GM10266 (cell line): ENCODE data around the gene GTF2A2.

Experiments
- DNase-seq: peaks from one replicate; pipeline ENCODE4 v3.0.0; 2012; ENCODE audit errors: extremely low spot score
- CTCF ChIP-seq: IDR thresholded peaks from 2 replicates; pipeline ENCODE4 v1.5.1; 2012; ENCODE audit warnings: mild to moderate bottlenecking, low read depth; ENCODE audit not compliant: control insufficient read depth, insufficient read depth; ENCODE audit errors: missing control alignments

GTF2A2 gene

DNA sequence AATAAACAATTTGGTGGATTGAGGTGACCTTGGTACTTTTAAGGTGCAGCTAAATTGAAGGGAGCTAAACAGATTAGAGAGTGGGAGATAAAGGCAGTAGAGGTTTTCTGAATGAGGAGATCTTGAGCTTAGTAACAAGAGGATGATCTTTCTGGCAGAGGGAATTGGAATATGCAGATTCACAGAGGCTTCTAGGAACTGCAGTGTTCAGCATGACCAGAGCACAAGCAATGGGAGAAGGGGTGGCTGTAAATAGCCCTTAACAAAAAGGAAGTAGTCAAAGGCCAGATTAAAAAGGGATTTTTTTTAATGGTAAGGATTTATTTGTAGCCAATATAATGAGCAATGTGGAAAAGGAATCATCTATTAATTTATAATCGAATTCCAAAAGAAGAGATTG lies 37.5 kb upstream of the GTF2A2 start:
- no peak for TF ChIP-seq CTCF

GRCh38 chr15:59691194-59691805 lies 34.0 kb upstream of the GTF2A2 start:
- DNase-seq, result peak; percentile 35

More for the DNA sequence above, 37.5 kb upstream of the GTF2A2 start:
- no peak for DNase-seq

GRCh38 chr15:59689626-59690236 lies 32.4 kb upstream of the GTF2A2 start:
- DNase-seq, result no peak
- TF ChIP-seq CTCF, result no peak

More at GRCh38 chr15:59691194-59691805, 34.0 kb upstream of the GTF2A2 start:
- TF ChIP-seq CTCF, result peak; percentile 56

- peak; percentile 91 for DNase-seq
- TF ChIP-seq CTCF, result peak; percentile 0
These were observed 31.7 kb upstream of the GTF2A2 start, which contains the start of gene BNIP2 for GRCh38 chr15:59688782-59689625. Gene BNIP2, minus strand, starts transcription at chr15:59689320. Its CDS starts 6,863 bp downstream, at chr15:59682457.

GRCh38 chr15:59688423-59688781 lies 31.1 kb upstream of the GTF2A2 start:
- TF ChIP-seq CTCF, result no peak
- DNase-seq, result peak; percentile 28

DNA sequence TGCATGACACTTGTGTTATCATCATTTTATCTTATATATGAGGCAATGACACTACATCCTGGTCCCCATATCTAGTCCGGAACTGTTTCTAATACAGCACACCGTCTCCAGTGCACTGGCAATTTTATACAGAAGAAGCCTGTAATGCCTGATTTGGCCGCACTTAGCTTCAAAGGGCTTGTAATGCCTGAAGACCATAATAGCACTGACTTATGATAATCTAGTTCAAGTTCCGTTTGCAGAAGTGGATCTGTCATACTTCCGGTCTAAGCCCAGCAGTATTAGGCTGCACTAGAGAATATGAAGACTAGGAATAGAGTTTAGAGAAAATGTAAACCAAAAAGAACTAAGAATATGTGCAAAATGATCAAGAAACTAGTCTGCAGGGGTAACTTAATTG lies 30.5 kb upstream of the GTF2A2 start:
- no peak for TF ChIP-seq CTCF
- DNase-seq, result peak; percentile 22
